ENCODE results near the gene CPT1C. TPM values are rescaled to one million over a fixed set of nuclear protein-coding genes. Genes with fewer than 3 reads are reported as not detected.

Gene CPT1C
- total RNA-seq, 5 donors from 2014 or later (not counting 1 experiment from before 2014, with no cell fraction given) = 1.4 to 2.2 (median 1.5) TPM; not detected in 1

GRCh38 chr19:49654581-49654980, 36.3 kb upstream of the CPT1C start:
- H3K36me3 Mint-ChIP-seq = peaks cover 23% of the 10 kb centered on the region
- no peak overlapping the region for H3K4me3 Mint-ChIP-seq
- H3K27ac ChIP-seq (ENCODE audit: low read length) = no peak overlapping the region
- no peaks in the 10 kb centered on the region for H3K9me3 ChIP-seq
- H3K4me1 Mint-ChIP-seq = peaks cover 5 to 6% (median 5%) of the 10 kb centered on the region in 3 donors
- H3K4me3 ChIP-seq (ENCODE audit: control insufficient read depth in 1 of 2, extremely low read depth in 1 of 2, low read length in 1 of 2) = no peak overlapping the region
- H3K27ac Mint-ChIP-seq = no peak overlapping the region
- ChIA-PET CTCF (interaction anchor here in 1 of 2 donors (0.5 kb wide), 1 partner anchor 31 kb away, joined by 5 read pairs; no protein-coding TSS in a partner anchor), POLR2A (no interaction called here)
- no peaks in the 10 kb centered on the region for H3K9me3 Mint-ChIP-seq
- WGBS (ENCODE audit: insufficient coverage) = 93% methylated on average over 2 of the region's 10 CpGs
- DNase-seq (no peak), ATAC-seq (replicated peaks in 1 of 4) (no peak)
- H3K4me1 ChIP-seq (ENCODE audit: control insufficient read depth in 1 of 2, extremely low read depth in 1 of 2, insufficient read depth in 2 of 2, low read length in 2 of 2) = peaks cover 0 to 2% of the 10 kb centered on the region in 2 experiments
- H3K27me3 ChIP-seq (replicated peaks in 1 of 2; ENCODE audit: control insufficient read depth in 2 of 2, extremely low read depth in 1 of 2, insufficient read depth in 2 of 2, low read length in 1 of 2) = no peaks in the 10 kb centered on the region
- peaks cover 46 to 84% of the 10 kb centered on the region in 2 donors for H3K36me3 ChIP-seq (ENCODE audit: control insufficient read depth in 2 of 2, extremely low read depth in 1 of 2, insufficient read depth in 1 of 2, low read length in 1 of 2)
- H3K27me3 Mint-ChIP-seq = no peaks in the 10 kb centered on the region

- ChIA-PET CTCF (interaction anchor here in 1 of 2 donors (0.6 to 1.5 kb wide), 2 partner anchors 10 to 868 kb away, joined by 3 to 5 read pairs; partner anchors contain the start of genes BCL2L12 and IRF3), POLR2A (no interaction called here)
- Mint-ChIP-seq H3K27me3 (no peaks in the 10 kb centered on the region), H3K4me3 (no peak overlapping the region), H3K36me3 (peaks cover 21% of the 10 kb centered on the region), H3K9me3 (no peaks in the 10 kb centered on the region), H3K27ac (no peak overlapping the region), H3K4me1 (peaks cover 5 to 9% (median 8%) of the 10 kb centered on the region in 3 donors)
- H3K36me3 ChIP-seq (ENCODE audit: control insufficient read depth in 2 of 2, extremely low read depth in 1 of 2, insufficient read depth in 1 of 2, low read length in 1 of 2) = peaks cover 46 to 85% of the 10 kb centered on the region in 2 donors
- DNase-seq (no peak), ATAC-seq (replicated peaks in 1 of 4) (no peak)
- H3K27me3 ChIP-seq (replicated peaks in 1 of 2; ENCODE audit: control insufficient read depth in 2 of 2, extremely low read depth in 1 of 2, insufficient read depth in 2 of 2, low read length in 1 of 2) = no peaks in the 10 kb centered on the region
- H3K9me3 ChIP-seq = no peaks in the 10 kb centered on the region
- H3K27ac ChIP-seq (ENCODE audit: low read length) = no peak overlapping the region
- H3K4me3 ChIP-seq (ENCODE audit: control insufficient read depth in 1 of 2, extremely low read depth in 1 of 2, low read length in 1 of 2) = no peak overlapping the region
- peaks cover 0 to 7% of the 10 kb centered on the region in 2 experiments for H3K4me1 ChIP-seq (ENCODE audit: control insufficient read depth in 1 of 2, extremely low read depth in 1 of 2, insufficient read depth in 2 of 2, low read length in 2 of 2)
- WGBS (ENCODE audit: insufficient coverage) = 89% methylated on average over 21 of the region's 23 CpGs
Observed at GRCh38 chr19:49655570-49656455, 35.1 kb upstream of the CPT1C start.

GRCh38 chr19:49656456-49657109, 34.3 kb upstream of the CPT1C start:
- H3K9me3 Mint-ChIP-seq = no peaks in the 10 kb centered on the region
- peaks cover 5 to 10% (median 9%) of the 10 kb centered on the region in 3 donors for H3K4me1 Mint-ChIP-seq
- Histone ChIP-seq H3K4me1 (ENCODE audit: control insufficient read depth in 1 of 2, extremely low read depth in 1 of 2, insufficient read depth in 2 of 2, low read length in 2 of 2) (peaks cover 0 to 10% of the 10 kb centered on the region in 2 experiments), H3K27me3 (replicated peaks in 1 of 2; ENCODE audit: control insufficient read depth in 2 of 2, extremely low read depth in 1 of 2, insufficient read depth in 2 of 2, low read length in 1 of 2) (no peaks in the 10 kb centered on the region), H3K27ac (ENCODE audit: low read length) (no peak overlapping the region), H3K36me3 (ENCODE audit: control insufficient read depth in 2 of 2, extremely low read depth in 1 of 2, insufficient read depth in 1 of 2, low read length in 1 of 2) (peaks cover 44 to 87% of the 10 kb centered on the region in 2 donors), H3K4me3 (ENCODE audit: control insufficient read depth in 1 of 2, extremely low read depth in 1 of 2, low read length in 1 of 2) (no peak overlapping the region), H3K9me3 (no peaks in the 10 kb centered on the region)
- no peaks in the 10 kb centered on the region for H3K27me3 Mint-ChIP-seq
- WGBS (ENCODE audit: insufficient coverage) = 92% methylated on average over 17 of the region's 17 CpGs
- ChIA-PET CTCF (interaction anchor here in 1 of 2 donors (1.5 kb wide), 1 partner anchor 9 kb away, joined by 5 read pairs; the partner anchor contains the start of genes BCL2L12 and IRF3), POLR2A (no interaction called here)
- DNase-seq = no peak
- ATAC-seq (replicated peaks in 1 of 4) = no peak
- no peak overlapping the region for H3K4me3 Mint-ChIP-seq
- H3K27ac Mint-ChIP-seq = peak overlapping the region in 1 of 2 donors; percentile 34
- peaks cover 18% of the 10 kb centered on the region for H3K36me3 Mint-ChIP-seq

- H3K9me3 Mint-ChIP-seq = no peaks in the 10 kb centered on the region
- H3K4me3 Mint-ChIP-seq = no peak overlapping the region
- peaks cover 37 to 92% of the 10 kb centered on the region in 2 donors for H3K36me3 ChIP-seq (ENCODE audit: control insufficient read depth in 2 of 2, extremely low read depth in 1 of 2, insufficient read depth in 1 of 2, low read length in 1 of 2)
- CTCF ChIA-PET = no interaction called here
- peaks cover 0 to 20% of the 10 kb centered on the region in 2 experiments for H3K4me1 ChIP-seq (ENCODE audit: control insufficient read depth in 1 of 2, extremely low read depth in 1 of 2, insufficient read depth in 2 of 2, low read length in 2 of 2)
- peaks cover 18% of the 10 kb centered on the region for H3K36me3 Mint-ChIP-seq
- H3K27me3 ChIP-seq (replicated peaks in 1 of 2; ENCODE audit: control insufficient read depth in 2 of 2, extremely low read depth in 1 of 2, insufficient read depth in 2 of 2, low read length in 1 of 2) = no peaks in the 10 kb centered on the region
- no peaks in the 10 kb centered on the region for H3K9me3 ChIP-seq
- no peak overlapping the region for H3K4me3 ChIP-seq (ENCODE audit: control insufficient read depth in 1 of 2, extremely low read depth in 1 of 2, low read length in 1 of 2)
- H3K27me3 Mint-ChIP-seq = no peaks in the 10 kb centered on the region
- DNase-seq = no peak
- POLR2A ChIA-PET = no interaction called here
- peak overlapping the region in 1 of 2 donors; percentile 49 for H3K27ac Mint-ChIP-seq
- 95% methylated on average over 21 of the region's 22 CpGs for WGBS (ENCODE audit: insufficient coverage)
- H3K27ac ChIP-seq (ENCODE audit: low read length) = no peak overlapping the region
- no peak for ATAC-seq (replicated peaks in 1 of 4)
- H3K4me1 Mint-ChIP-seq = peaks cover 5 to 16% (median 12%) of the 10 kb centered on the region in 3 donors
Observed at GRCh38 chr19:49657493-49658138, 33.3 kb upstream of the CPT1C start.

- Mint-ChIP-seq H3K9me3 (no peaks in the 10 kb centered on the region), H3K36me3 (peaks cover 18% of the 10 kb centered on the region), H3K27me3 (no peaks in the 10 kb centered on the region), H3K4me1 (peaks cover 5 to 21% (median 18%) of the 10 kb centered on the region in 3 donors), H3K4me3 (no peak overlapping the region), H3K27ac (no peak overlapping the region)
- peaks cover 39 to 92% of the 10 kb centered on the region in 2 donors for H3K36me3 ChIP-seq (ENCODE audit: control insufficient read depth in 2 of 2, extremely low read depth in 1 of 2, insufficient read depth in 1 of 2, low read length in 1 of 2)
- no peak for DNase-seq
- H3K4me1 ChIP-seq (ENCODE audit: control insufficient read depth in 1 of 2, extremely low read depth in 1 of 2, insufficient read depth in 2 of 2, low read length in 2 of 2) = peaks cover 0 to 25% of the 10 kb centered on the region in 2 experiments
- H3K27ac ChIP-seq (ENCODE audit: low read length) = no peak overlapping the region
- H3K27me3 ChIP-seq (replicated peaks in 1 of 2; ENCODE audit: control insufficient read depth in 2 of 2, extremely low read depth in 1 of 2, insufficient read depth in 2 of 2, low read length in 1 of 2) = no peaks in the 10 kb centered on the region
- POLR2A ChIA-PET = no interaction called here
- H3K4me3 ChIP-seq (ENCODE audit: control insufficient read depth in 1 of 2, extremely low read depth in 1 of 2, low read length in 1 of 2) = no peak overlapping the region
- ATAC-seq (replicated peaks in 1 of 4) = no peak
- no peaks in the 10 kb centered on the region for H3K9me3 ChIP-seq
- 98% methylated on average over 9 of the region's 15 CpGs for WGBS (ENCODE audit: insufficient coverage)
- CTCF ChIA-PET = no interaction called here
Observed at GRCh38 chr19:49658139-49658517, 32.8 kb upstream of the CPT1C start.

All from T-cell (primary cell).